Activated naive CD4-positive, alpha-beta T cell treated with anti-CD3 and anti-CD28 coated beads, Interleukin-2, amount 50 U/mL, for 72 hours (primary cell): Measurements from ENCODE around the gene FOXN4. TPM values are rescaled to one million over a fixed set of nuclear protein-coding genes. Genes with fewer than 3 reads are reported as not detected.

Experiments used
- total RNA-seq, 2 donors: library from RNA; stranded (reverse); gene quantifications; one replicate each; pipeline ENCODE4 v1.2.3, GENCODE V29; 2022

FOXN4 gene
- total RNA-seq, 2 donors from 2014 or later: not detected

Other genes with a start within 250 kb of the FOXN4 start
- gene ALKBH2, start 215.8 kb downstream of the FOXN4 start, total RNA-seq: 10 to 100 TPM; 32.7 to 33.9 TPM
- gene UNG, start 211.7 kb downstream of the FOXN4 start, total RNA-seq: 10 to 100 TPM; 49.3 to 74.9 TPM
- gene ACACB, start 192.7 kb downstream of the FOXN4 start, total RNA-seq: 10 to 100 TPM; 13.4 to 23.7 TPM
- not detected for gene MYO1H, start 38.6 kb upstream of the FOXN4 start, total RNA-seq
- 10 to 100 TPM; 53.5 to 56.9 TPM for gene KCTD10, start 168.0 kb upstream of the FOXN4 start, total RNA-seq
- gene UBE3B, start 168.3 kb upstream of the FOXN4 start, total RNA-seq: 10 to 100 TPM; 28.8 to 37.6 TPM